Karpas-422 (cell line): Measurements from ENCODE around the gene WDR33. TPM values are rescaled to one million over a fixed set of nuclear protein-coding genes. Genes with fewer than 3 reads are reported as not detected.

Experiments
- DNase-seq: peaks from one replicate; pipeline ENCODE4 v3.0.0-alpha.2; 2015
- H2AFZ ChIP-seq: fragments of 200-600 bp; sonication (generic); 2 replicates; pipeline ENCODE4 v1.6.1; 2014; ENCODE audit warnings: antibody characterized with exemption, low read length, mixed read lengths
- H3K27ac ChIP-seq: fragments of 200-600 bp; sonication (generic); 2 replicates; pipeline ENCODE4 v1.5.1; 2014; ENCODE audit warnings: mild to moderate bottlenecking, low read length, moderate library complexity
- H3K27me3 ChIP-seq: fragments of 200-600 bp; sonication (generic); 2 replicates; pipeline ENCODE4 v1.6.1; 2014; ENCODE audit warnings: low read length, mixed read lengths
- H3K36me3 ChIP-seq: fragments of 200-600 bp; sonication (generic); 2 replicates; pipeline ENCODE4 v1.6.1; 2014; ENCODE audit warnings: low read length, mixed read lengths; ENCODE audit not compliant: insufficient read depth
- H3K4me1 ChIP-seq: fragments of 200-600 bp; sonication (generic); 2 replicates; pipeline ENCODE4 v1.6.1; 2014; ENCODE audit warnings: mild to moderate bottlenecking, low read length, mixed read lengths
- H3K4me2 ChIP-seq: fragments of 200-600 bp; sonication (generic); 2 replicates; pipeline ENCODE4 v1.6.1; 2014; ENCODE audit warnings: low read length, low read depth, mild to moderate bottlenecking; ENCODE audit not compliant: poor library complexity, severe bottlenecking
- H3K4me3 ChIP-seq: fragments of 200-600 bp; sonication (generic); 2 replicates; pipeline ENCODE4 v1.5.1; 2014; ENCODE audit warnings: mild to moderate bottlenecking, antibody characterized with exemption, low read length, mixed read lengths
- H3K79me2 ChIP-seq: fragments of 200-600 bp; sonication (generic); 2 replicates; pipeline ENCODE4 v1.6.1; 2014; ENCODE audit warnings: mild to moderate bottlenecking, low read length, mixed read lengths
- H3K9ac ChIP-seq: fragments of 200-600 bp; sonication (generic); 2 replicates; pipeline ENCODE4 v1.6.0; 2014; ENCODE audit warnings: low read length
- H3K9me2 ChIP-seq: fragments of 200-600 bp; sonication (generic), shearing (Covaris generic); replicated peaks from 2 replicates; pipeline ENCODE4 v1.6.0; 2014; ENCODE audit warnings: mild to moderate bottlenecking, low read length, moderate library complexity; ENCODE audit not compliant: insufficient read depth
- H3K9me3 ChIP-seq: fragments of 300-700, 200-600 bp; sonication (generic); 2 replicates; pipeline ENCODE4 v1.6.1; 2014; ENCODE audit warnings: low read length, mixed read lengths
- H4K20me1 ChIP-seq: fragments of 200-600 bp; sonication (generic); 2 replicates; pipeline ENCODE4 v1.6.1; 2014; ENCODE audit warnings: mild to moderate bottlenecking, antibody characterized with exemption, low read length, low read depth; ENCODE audit not compliant: insufficient read depth
- total RNA-seq: library from RNA; depleted of rRNA; stranded (reverse); fragments of >200 nt; shearing (Covaris generic); gene quantifications from 2 replicates; pipeline ENCODE4 v1.2.3, GENCODE V29; 2014; ENCODE audit warnings: low replicate concordance

The WDR33 gene
- total RNA-seq, 1 experiment from 2014 or later: 65.0 TPM

GRCh38 chr2:127670055-127670956 lies 140.7 kb downstream of the WDR33 start:
- H3K27me3 ChIP-seq: 0 out of 2 replicates have a peak, but pooled peaks cover 4% of the 10 kb centered on the region
- DNase-seq: no peak

DNA sequence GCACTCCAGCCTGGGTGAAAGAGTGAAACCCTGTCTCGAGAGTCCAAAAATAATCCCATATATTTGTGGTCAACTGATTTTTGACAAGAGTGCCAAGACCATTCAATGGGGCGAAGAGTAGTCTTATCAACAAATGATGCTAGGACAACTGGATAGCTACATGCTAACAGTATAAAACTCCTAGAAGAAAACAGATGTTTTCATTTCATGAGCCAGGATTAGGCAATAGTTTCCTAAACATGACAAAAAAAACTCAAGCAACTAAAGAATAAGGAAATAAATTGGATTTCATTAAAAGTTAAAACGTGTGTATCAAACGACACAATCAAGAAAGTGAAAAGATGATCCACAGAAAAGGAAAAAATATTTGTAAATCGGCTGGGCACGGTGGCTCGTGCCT lies 141.9 kb downstream of the WDR33 start:
- no peak overlapping the region for H3K4me2 ChIP-seq
- no peaks in the 10 kb centered on the region for H3K9me3 ChIP-seq
- no peaks in the 10 kb centered on the region for H4K20me1 ChIP-seq
- no peaks in the 10 kb centered on the region for H3K36me3 ChIP-seq
- no peak overlapping the region for H2AFZ ChIP-seq
- no peak overlapping the region for H3K9ac ChIP-seq
- H3K4me1 ChIP-seq: no peaks in the 10 kb centered on the region
- H3K27ac ChIP-seq: no peak overlapping the region
- no peaks in the 10 kb centered on the region for H3K79me2 ChIP-seq
- H3K4me3 ChIP-seq: no peak overlapping the region
- H3K9me2 ChIP-seq: no peaks in the 10 kb centered on the region
- 0 out of 2 replicates have a peak, but pooled peaks cover 4% of the 10 kb centered on the region for H3K27me3 ChIP-seq
- no peak for DNase-seq

More at GRCh38 chr2:127670055-127670956, 140.7 kb downstream of the WDR33 start:
- no peak overlapping the region for H2AFZ ChIP-seq
- H3K79me2 ChIP-seq: no peaks in the 10 kb centered on the region
- no peaks in the 10 kb centered on the region for H3K9me2 ChIP-seq
- no peak overlapping the region for H3K4me3 ChIP-seq
- no peaks in the 10 kb centered on the region for H3K9me3 ChIP-seq
- no peaks in the 10 kb centered on the region for H4K20me1 ChIP-seq
- no peak overlapping the region for H3K9ac ChIP-seq
- no peaks in the 10 kb centered on the region for H3K4me1 ChIP-seq
- no peaks in the 10 kb centered on the region for H3K36me3 ChIP-seq
- H3K4me2 ChIP-seq: no peak overlapping the region
- H3K27ac ChIP-seq: no peak overlapping the region

DNA sequence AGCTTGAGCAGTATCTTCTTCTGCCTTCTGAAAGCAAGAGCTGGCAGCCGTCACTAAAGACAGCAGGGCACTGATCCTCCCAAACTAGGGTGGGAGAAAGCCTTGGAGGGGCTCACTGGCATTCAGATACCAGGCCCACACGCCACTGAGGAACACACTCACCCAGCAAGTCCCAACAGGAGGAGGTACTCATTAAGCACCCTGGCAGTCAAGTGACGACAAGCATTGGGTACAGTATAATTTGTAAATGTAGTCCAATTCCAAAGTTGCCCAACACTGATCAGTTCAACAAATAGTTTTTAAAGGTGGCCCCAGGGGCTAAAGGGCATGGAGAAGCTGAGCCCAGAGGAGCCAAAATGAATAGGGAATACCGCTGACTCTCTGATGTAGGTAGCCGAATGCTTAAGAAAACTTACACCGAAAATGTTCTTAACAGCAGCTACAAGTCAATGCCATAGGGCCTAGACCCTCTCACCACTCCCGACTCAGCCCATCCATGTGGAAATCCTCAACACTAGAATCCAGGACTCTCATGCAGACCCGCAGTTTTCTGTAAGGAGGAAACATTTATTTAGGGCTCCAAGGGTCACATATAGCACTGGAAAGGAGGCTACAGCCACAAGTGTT lies 145.6 kb downstream of the WDR33 start:
- no peak overlapping the region for H3K4me3 ChIP-seq
- no peak overlapping the region for H2AFZ ChIP-seq
- H3K27me3 ChIP-seq: 0 out of 2 replicates have a peak, but pooled peaks cover 4% of the 10 kb centered on the region
- H3K36me3 ChIP-seq: no peaks in the 10 kb centered on the region
- H3K4me1 ChIP-seq: no peaks in the 10 kb centered on the region
- H3K9ac ChIP-seq: no peak overlapping the region
- DNase-seq: no peak
- no peaks in the 10 kb centered on the region for H3K79me2 ChIP-seq
- H3K9me2 ChIP-seq: no peaks in the 10 kb centered on the region
- H4K20me1 ChIP-seq: no peaks in the 10 kb centered on the region
- no peak overlapping the region for H3K27ac ChIP-seq
- H3K9me3 ChIP-seq: no peaks in the 10 kb centered on the region
- no peak overlapping the region for H3K4me2 ChIP-seq

GRCh38 chr2:127664895-127665225 lies 146.1 kb downstream of the WDR33 start:
- H3K9me2 ChIP-seq: no peaks in the 10 kb centered on the region
- H3K4me2 ChIP-seq: no peak overlapping the region
- no peaks in the 10 kb centered on the region for H3K4me1 ChIP-seq
- no peaks in the 10 kb centered on the region for H3K79me2 ChIP-seq
- H3K9ac ChIP-seq: no peak overlapping the region
- no peak overlapping the region for H3K4me3 ChIP-seq
- no peak overlapping the region for H2AFZ ChIP-seq
- H3K9me3 ChIP-seq: no peaks in the 10 kb centered on the region
- H4K20me1 ChIP-seq: no peaks in the 10 kb centered on the region
- 0 out of 2 replicates have a peak, but pooled peaks cover 1% of the 10 kb centered on the region for H3K27me3 ChIP-seq
- no peak overlapping the region for H3K27ac ChIP-seq
- no peak for DNase-seq
- H3K36me3 ChIP-seq: no peaks in the 10 kb centered on the region

GRCh38 chr2:127664065-127664894 lies 146.7 kb downstream of the WDR33 start:
- Histone ChIP-seq H4K20me1 (no peaks in the 10 kb centered on the region), H3K27me3 (no peaks in the 10 kb centered on the region), H3K4me2 (no peak overlapping the region), H3K36me3 (no peaks in the 10 kb centered on the region), H2AFZ (no peak overlapping the region), H3K9me2 (no peaks in the 10 kb centered on the region), H3K79me2 (no peaks in the 10 kb centered on the region), H3K4me1 (no peaks in the 10 kb centered on the region), H3K9me3 (no peaks in the 10 kb centered on the region), H3K9ac (no peak overlapping the region), H3K27ac (no peak overlapping the region), H3K4me3 (no peak overlapping the region)
- DNase-seq: no peak

DNA sequence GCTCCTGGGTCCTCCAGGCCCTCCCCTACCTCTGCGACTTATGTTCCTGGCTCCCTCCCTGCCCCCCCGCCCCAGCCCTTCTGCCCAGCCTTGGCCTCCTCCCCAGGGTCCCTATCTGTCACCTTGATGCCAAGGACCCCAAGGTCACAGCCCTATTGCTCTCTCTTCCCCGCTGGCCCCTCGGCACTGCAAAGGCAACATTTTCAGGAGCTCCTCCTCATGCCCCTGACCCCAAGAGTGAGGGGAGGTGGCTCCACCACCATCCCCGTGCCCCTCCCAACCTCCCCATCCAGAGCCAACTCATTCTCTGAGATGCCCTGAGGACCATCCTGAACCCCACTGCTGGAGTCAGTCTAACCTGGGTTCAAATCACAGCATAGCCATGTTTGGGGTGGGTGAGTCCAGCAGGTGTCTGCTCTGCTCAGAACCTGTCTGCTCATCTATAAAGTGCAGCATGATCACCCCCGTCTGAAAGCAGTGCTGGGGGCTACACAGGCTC lies 147.4 kb downstream of the WDR33 start:
- Histone ChIP-seq H3K9me2 (no peaks in the 10 kb centered on the region), H3K9me3 (no peaks in the 10 kb centered on the region), H3K36me3 (no peaks in the 10 kb centered on the region), H3K4me1 (no peaks in the 10 kb centered on the region), H3K4me3 (no peak overlapping the region), H4K20me1 (no peaks in the 10 kb centered on the region), H3K79me2 (no peaks in the 10 kb centered on the region), H3K9ac (no peak overlapping the region), H2AFZ (no peak overlapping the region), H3K27ac (no peak overlapping the region), H3K27me3 (no peaks in the 10 kb centered on the region), H3K4me2 (no peak overlapping the region)
- no peak for DNase-seq

DNA sequence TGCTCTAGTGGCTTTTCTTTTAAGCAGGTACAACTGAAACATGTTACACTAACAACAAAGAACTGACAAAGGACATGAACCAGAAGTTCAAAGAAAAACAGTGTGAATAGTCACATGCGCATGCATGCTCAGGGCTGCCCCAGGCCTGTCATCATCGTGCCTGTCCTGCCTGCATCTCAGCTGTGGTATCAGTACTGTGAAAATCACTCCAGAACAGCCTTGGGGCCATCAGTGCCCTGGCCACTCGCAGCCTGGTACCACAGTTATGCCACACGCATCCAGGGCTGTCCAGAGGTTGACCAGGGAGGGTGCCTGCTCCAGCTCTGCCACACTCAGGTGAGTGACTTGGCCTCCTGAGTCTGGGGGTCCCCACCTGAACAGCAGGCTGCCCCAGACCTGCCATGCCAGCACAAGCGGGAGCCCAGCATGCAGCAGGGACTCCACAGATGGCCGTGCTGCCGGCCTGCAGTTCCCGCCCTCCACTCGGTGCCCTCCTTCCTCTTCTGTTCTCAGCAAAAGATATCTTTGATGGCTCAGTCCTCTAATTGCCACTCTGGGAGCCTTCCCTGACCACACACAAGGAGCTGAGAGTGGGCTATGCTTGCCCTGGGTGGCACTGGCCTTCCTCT lies 147.9 kb downstream of the WDR33 start:
- H3K4me3 ChIP-seq: no peak overlapping the region
- no peaks in the 10 kb centered on the region for H3K9me3 ChIP-seq
- H3K27ac ChIP-seq: no peak overlapping the region
- H3K4me1 ChIP-seq: no peaks in the 10 kb centered on the region
- H2AFZ ChIP-seq: no peak overlapping the region
- H4K20me1 ChIP-seq: no peaks in the 10 kb centered on the region
- DNase-seq: no peak
- no peak overlapping the region for H3K4me2 ChIP-seq
- no peaks in the 10 kb centered on the region for H3K36me3 ChIP-seq
- H3K9ac ChIP-seq: no peak overlapping the region
- H3K27me3 ChIP-seq: no peaks in the 10 kb centered on the region
- H3K9me2 ChIP-seq: no peaks in the 10 kb centered on the region
- no peaks in the 10 kb centered on the region for H3K79me2 ChIP-seq
